Esophagus mucosa (tissue), 1 donor: ENCODE data around the gene MAMDC4. TPM values are rescaled to one million over a fixed set of nuclear protein-coding genes. Genes with fewer than 3 reads are reported as not detected.

Experiments used
- ATAC-seq: fragments of 200-7000 bp; cut with Tn5 transposase; one replicate; pipeline ENCODE4 v1.9.1; 2020
- total RNA-seq: library from RNA; stranded (reverse); gene quantifications from one replicate; pipeline ENCODE4 v1.2.4, GENCODE V29; 2023
- donor health status: DM: yes; HTN: yes; CAD: no.

MAMDC4 gene
- total RNA-seq, 1 donor from 2014 or later = 1.3 TPM

GRCh38 chr9:136896027-136896426, 43.9 kb downstream of the MAMDC4 start:
- no peak for ATAC-seq

- ATAC-seq = no peak
Measured at GRCh38 chr9:136898483-136899100, 46.4 kb downstream of the MAMDC4 start.

GRCh38 chr9:136899196-136899595, 47.0 kb downstream of the MAMDC4 start:
- ATAC-seq = no peak

- no peak for ATAC-seq
Measured at GRCh38 chr9:136900556-136900955, 48.4 kb downstream of the MAMDC4 start.

- peak; percentile 42 for ATAC-seq
Measured at GRCh38 chr9:136900988-136901515, 48.9 kb downstream of the MAMDC4 start.

- peak; percentile 88 for ATAC-seq
Measured at GRCh38 chr9:136901516-136902258, 49.5 kb downstream of the MAMDC4 start.

- ATAC-seq = peak; percentile 82
Measured at GRCh38 chr9:136902259-136902821, 50.2 kb downstream of the MAMDC4 start.

GRCh38 chr9:136903041-136903554, 51.0 kb downstream of the MAMDC4 start:
- no peak for ATAC-seq

- ATAC-seq = no peak
Measured at GRCh38 chr9:136906266-136906665, 54.1 kb downstream of the MAMDC4 start.

- ATAC-seq = peak; percentile 3
Measured at GRCh38 chr9:136907011-136907914, 55.1 kb downstream of the MAMDC4 start.

Other genes with a start within 250 kb of the MAMDC4 start
- gene EGFL7, start 189.4 kb upstream of the MAMDC4 start, total RNA-seq = 13.0 TPM
- 91.7 TPM for gene AGPAT2, start 164.9 kb upstream of the MAMDC4 start, total RNA-seq
- gene DIPK1B, start 139.8 kb upstream of the MAMDC4 start, total RNA-seq = 0.76 TPM
- gene LCN10, start 109.4 kb upstream of the MAMDC4 start, total RNA-seq = 1.3 TPM
- 3.8 TPM for gene LCN6, start 103.8 kb upstream of the MAMDC4 start, total RNA-seq
- gene LCN8, start 94.1 kb upstream of the MAMDC4 start, total RNA-seq = not detected
- gene LCN15, start 87.8 kb upstream of the MAMDC4 start, total RNA-seq = not detected
- 102 TPM for gene TMEM141, start 61.0 kb upstream of the MAMDC4 start, total RNA-seq
- gene CCDC183, start 56.0 kb upstream of the MAMDC4 start, total RNA-seq = not detected
- gene RABL6, start 44.4 kb upstream of the MAMDC4 start, total RNA-seq = 52.6 TPM
- 1.1 TPM for gene AJM1, start 9.9 kb upstream of the MAMDC4 start, total RNA-seq
- gene PHPT1, start 2.9 kb upstream of the MAMDC4 start, total RNA-seq = 74.4 TPM
- gene EDF1, start 14.0 kb downstream of the MAMDC4 start, total RNA-seq = 296 TPM
- gene TRAF2, start 34.2 kb downstream of the MAMDC4 start, total RNA-seq = 11.1 TPM
- gene FBXW5, start 92.4 kb downstream of the MAMDC4 start, total RNA-seq = 71.9 TPM
- not detected for gene C8G, start 92.9 kb downstream of the MAMDC4 start, total RNA-seq
- 0.80 TPM for gene LCN12, start 99.9 kb downstream of the MAMDC4 start, total RNA-seq
- 18.4 TPM for gene PTGDS, start 125.2 kb downstream of the MAMDC4 start, total RNA-seq
- 0.20 TPM for gene LCNL1, start 130.6 kb downstream of the MAMDC4 start, total RNA-seq
- gene PAXX, start 140.1 kb downstream of the MAMDC4 start, total RNA-seq = 33.1 TPM
- gene CLIC3, start 144.2 kb downstream of the MAMDC4 start, total RNA-seq = 154 TPM
- gene ABCA2, start 175.9 kb downstream of the MAMDC4 start, total RNA-seq = 2.0 TPM
- gene FUT7, start 179.7 kb downstream of the MAMDC4 start, total RNA-seq = 0.12 TPM
- gene NPDC1, start 193.8 kb downstream of the MAMDC4 start, total RNA-seq = 26.6 TPM
- 2.9 TPM for gene ENTPD2, start 201.7 kb downstream of the MAMDC4 start, total RNA-seq
- 13.8 TPM for gene SAPCD2, start 218.2 kb downstream of the MAMDC4 start, total RNA-seq
- gene UAP1L1, start 225.2 kb downstream of the MAMDC4 start, total RNA-seq = 4.9 TPM
- gene MAN1B1, start 234.6 kb downstream of the MAMDC4 start, total RNA-seq = 46.2 TPM